ENCODE results near the gene TCN2. TPM values are rescaled to one million over a fixed set of nuclear protein-coding genes. Genes with fewer than 3 reads are reported as not detected.
"Not testable (repeated sequence)": the region's sequence is repeated elsewhere in the genome, so short reads cannot be mapped to it uniquely, and the experiment has no call there.

Gene TCN2
- total and polyA plus RNA-seq, 4 donors = 10.6 to 60.9 (median 30.6) TPM

DNA sequence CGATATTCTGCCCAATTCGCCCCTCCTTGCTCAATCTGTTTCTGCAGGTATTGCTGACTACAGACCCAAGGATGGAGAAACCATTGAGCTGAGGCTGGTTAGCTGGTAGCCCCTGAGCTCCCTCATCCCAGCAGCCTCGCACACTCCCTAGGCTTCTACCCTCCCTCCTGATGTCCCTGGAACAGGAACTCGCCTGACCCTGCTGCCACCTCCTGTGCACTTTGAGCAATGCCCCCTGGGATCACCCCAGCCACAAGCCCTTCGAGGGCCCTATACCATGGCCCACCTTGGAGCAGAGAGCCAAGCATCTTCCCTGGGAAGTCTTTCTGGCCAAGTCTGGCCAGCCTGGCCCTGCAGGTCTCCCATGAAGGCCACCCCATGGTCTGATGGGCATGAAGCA lies 19.4 kb downstream of the TCN2 start:
- Histone ChIP-seq H3K9ac (ENCODE audit: insufficient read depth in 1 of 2, low read length in 2 of 2) (no peak overlapping the region), H3K4me1 (ENCODE audit: control insufficient read depth in 5 of 5, insufficient read depth in 5 of 5, low read length in 5 of 5) (no peaks in the 10 kb centered on the region), H3K27ac (ENCODE audit: low read depth in 1 of 2, low read length in 1 of 2) (no peak overlapping the region), H3K4me3 (no peak overlapping the region), H3K9me3 (ENCODE audit: control insufficient read depth in 4 of 4, insufficient read depth in 3 of 4, low read length in 3 of 4) (no peaks in the 10 kb centered on the region), H3K36me3 (ENCODE audit: control insufficient read depth in 4 of 4, insufficient read depth in 4 of 4, low read length in 4 of 4) (peaks cover 0 to 2% (median 0%) of the 10 kb centered on the region in 4 donors), H3K27me3 (ENCODE audit: control insufficient read depth in 3 of 3, insufficient read depth in 3 of 3, low read length in 2 of 3) (no peaks in the 10 kb centered on the region)
- ATAC-seq (ENCODE audit: insufficient read depth, low FRiP score) (no peak), DNase-seq (no peak)
- WGBS, 2 donors = 85 to 91% methylated on average over 5 of the region's 5 CpGs
- TF ChIP-seq CTCF (IDR thresholded peaks at IDR 0.05; ENCODE audit: control extremely low read depth, extremely low read depth) = no peak

DNA sequence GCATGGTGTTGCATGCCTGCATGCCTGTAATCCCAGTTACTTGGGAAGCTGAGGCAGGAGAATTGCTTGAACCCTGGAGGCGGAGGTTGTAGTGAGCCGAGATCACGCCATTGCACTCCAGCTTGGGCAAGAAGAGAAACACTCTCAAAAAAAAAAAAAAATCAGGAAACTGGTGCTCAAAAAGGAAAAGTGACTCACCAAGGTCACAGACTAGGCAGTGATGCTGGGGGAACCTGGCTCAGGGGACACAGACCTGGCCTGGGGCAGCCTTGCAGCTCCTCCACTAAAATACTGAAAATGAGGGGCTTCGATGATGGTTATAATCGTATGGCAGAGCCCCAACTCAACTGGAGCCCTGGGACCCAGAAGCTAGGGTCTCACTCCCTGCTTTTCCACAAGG lies 20.5 kb downstream of the TCN2 start:
- H3K4me3 ChIP-seq = no peak overlapping the region
- no peak for DNase-seq
- H3K4me1 ChIP-seq (ENCODE audit: control insufficient read depth in 5 of 5, insufficient read depth in 5 of 5, low read length in 5 of 5) = no peaks in the 10 kb centered on the region
- H3K27ac ChIP-seq (ENCODE audit: low read depth in 1 of 2, low read length in 1 of 2) = no peak overlapping the region
- no peak for TF ChIP-seq CTCF (IDR thresholded peaks at IDR 0.05; ENCODE audit: control extremely low read depth, extremely low read depth)
- no peak for ATAC-seq (ENCODE audit: insufficient read depth, low FRiP score)
- H3K9me3 ChIP-seq (ENCODE audit: control insufficient read depth in 4 of 4, insufficient read depth in 3 of 4, low read length in 3 of 4) = no peaks in the 10 kb centered on the region
- no peaks in the 10 kb centered on the region for H3K27me3 ChIP-seq (ENCODE audit: control insufficient read depth in 3 of 3, insufficient read depth in 3 of 3, low read length in 2 of 3)
- no peak overlapping the region for H3K9ac ChIP-seq (ENCODE audit: insufficient read depth in 1 of 2, low read length in 2 of 2)
- WGBS, 2 donors = 85 to 90% methylated on average over 5 of the region's 5 CpGs
- peaks cover 0 to 2% (median 0%) of the 10 kb centered on the region in 4 donors for H3K36me3 ChIP-seq (ENCODE audit: control insufficient read depth in 4 of 4, insufficient read depth in 4 of 4, low read length in 4 of 4)

GRCh38 chr22:30628491-30628890 lies 21.5 kb downstream of the TCN2 start:
- Histone ChIP-seq H3K9ac (ENCODE audit: insufficient read depth in 1 of 2, low read length in 2 of 2) (no peak overlapping the region), H3K27ac (ENCODE audit: low read depth in 1 of 2, low read length in 1 of 2) (no peak overlapping the region), H3K36me3 (ENCODE audit: control insufficient read depth in 4 of 4, insufficient read depth in 4 of 4, low read length in 4 of 4) (no peaks in the 10 kb centered on the region), H3K4me3 (no peak overlapping the region), H3K27me3 (ENCODE audit: control insufficient read depth in 3 of 3, insufficient read depth in 3 of 3, low read length in 2 of 3) (no peaks in the 10 kb centered on the region), H3K4me1 (ENCODE audit: control insufficient read depth in 5 of 5, insufficient read depth in 5 of 5, low read length in 5 of 5) (no peaks in the 10 kb centered on the region), H3K9me3 (ENCODE audit: control insufficient read depth in 4 of 4, insufficient read depth in 3 of 4, low read length in 3 of 4) (no peaks in the 10 kb centered on the region)
- TF ChIP-seq CTCF (IDR thresholded peaks at IDR 0.05; ENCODE audit: control extremely low read depth, extremely low read depth) = no peak
- ATAC-seq (ENCODE audit: insufficient read depth, low FRiP score) (no peak), DNase-seq (no peak)
- 70 to 81% methylated on average over 4 of the region's 4 CpGs for WGBS, 2 donors

- not testable (repeated sequence) for H3K36me3 ChIP-seq (ENCODE audit: control insufficient read depth in 4 of 4, insufficient read depth in 4 of 4, low read length in 4 of 4); H3K9ac ChIP-seq (ENCODE audit: insufficient read depth in 1 of 2, low read length in 2 of 2); H3K27ac ChIP-seq (ENCODE audit: low read depth in 1 of 2, low read length in 1 of 2); H3K9me3 ChIP-seq (ENCODE audit: control insufficient read depth in 4 of 4, insufficient read depth in 3 of 4, low read length in 3 of 4); ATAC-seq (ENCODE audit: insufficient read depth, low FRiP score); H3K4me3 ChIP-seq; DNase-seq; H3K27me3 ChIP-seq (ENCODE audit: control insufficient read depth in 3 of 3, insufficient read depth in 3 of 3, low read length in 2 of 3)
- peaks cover 0 to 14% (median 3%) of the 10 kb centered on the region in 5 donors for H3K4me1 ChIP-seq (ENCODE audit: control insufficient read depth in 5 of 5, insufficient read depth in 5 of 5, low read length in 5 of 5)
- WGBS, 2 donors = 96% methylated on average over 14 to 25 of the region's 31 CpGs
Measured at GRCh38 chr22:30631469-30631868, 24.5 kb downstream of the TCN2 start.

Measured in lung (tissue), 12 donors.